IPS-20b (cell line): ENCODE results near the gene GPC1.

Experiments
- H3K27ac ChIP-seq: one replicate; pipeline ENCODE4 v1.5.1; 2013; ENCODE audit warnings: low read length
- H3K27me3 ChIP-seq: 2 replicates; pipeline ENCODE4 v1.6.1; 2013; ENCODE audit warnings: mild to moderate bottlenecking, low read length, inconsistent platforms; ENCODE audit not compliant: insufficient read depth
- H3K36me3 ChIP-seq: 2 replicates; pipeline ENCODE4 v1.6.1; 2013; ENCODE audit warnings: low read depth, mild to moderate bottlenecking, inconsistent platforms, low read length, moderate library complexity; ENCODE audit not compliant: insufficient read depth
- H3K4me1 ChIP-seq: 2 replicates; pipeline ENCODE4 v1.6.1; 2013; ENCODE audit warnings: mild to moderate bottlenecking, control low read depth, inconsistent platforms, low read length, moderate library complexity; ENCODE audit not compliant: insufficient read depth
- H3K4me3 ChIP-seq: 2 replicates; pipeline ENCODE4 v1.5.1; 2013; ENCODE audit warnings: mild to moderate bottlenecking, low read length, inconsistent platforms
- H3K9ac ChIP-seq: 2 replicates; pipeline ENCODE4 v1.6.1; 2013; ENCODE audit warnings: low read depth, mild to moderate bottlenecking, inconsistent platforms, low read length, moderate library complexity
- H3K9me3 ChIP-seq: 2 replicates; pipeline ENCODE4 v1.6.1; 2013; ENCODE audit warnings: mild to moderate bottlenecking, low read depth, low read length, inconsistent platforms; ENCODE audit not compliant: insufficient read depth

GPC1 gene

GRCh38 chr2:240392084-240392947 is 43.1 kb upstream of the GPC1 start:
- no peaks in the 10 kb centered on the region for H3K9me3 ChIP-seq
- H3K9ac ChIP-seq, result no peak overlapping the region
- H3K36me3 ChIP-seq, result no peaks in the 10 kb centered on the region
- H3K27me3 ChIP-seq, result no peaks in the 10 kb centered on the region
- no peaks in the 10 kb centered on the region for H3K4me1 ChIP-seq
- H3K4me3 ChIP-seq, result no peak overlapping the region
- no peak overlapping the region for H3K27ac ChIP-seq

- H3K4me3 ChIP-seq, result no peak overlapping the region
Measured at GRCh38 chr2:240392948-240393830, 42.3 kb upstream of the GPC1 start.

GRCh38 chr2:240393831-240394410 is 41.5 kb upstream of the GPC1 start:
- Histone ChIP-seq H3K36me3 (no peaks in the 10 kb centered on the region), H3K9me3 (no peaks in the 10 kb centered on the region), H3K9ac (no peak overlapping the region), H3K4me3 (no peak overlapping the region), H3K27ac (no peak overlapping the region), H3K4me1 (no peaks in the 10 kb centered on the region), H3K27me3 (no peaks in the 10 kb centered on the region)

More at GRCh38 chr2:240392948-240393830, 42.3 kb upstream of the GPC1 start:
- H3K27me3 ChIP-seq, result no peaks in the 10 kb centered on the region
- H3K36me3 ChIP-seq, result no peaks in the 10 kb centered on the region
- H3K9ac ChIP-seq, result no peak overlapping the region
- no peak overlapping the region for H3K27ac ChIP-seq
- no peaks in the 10 kb centered on the region for H3K9me3 ChIP-seq
- H3K4me1 ChIP-seq, result no peaks in the 10 kb centered on the region

- Histone ChIP-seq H3K27me3 (no peaks in the 10 kb centered on the region), H3K4me3 (no peak overlapping the region), H3K36me3 (no peaks in the 10 kb centered on the region), H3K4me1 (no peaks in the 10 kb centered on the region), H3K27ac (no peak overlapping the region), H3K9ac (no peak overlapping the region), H3K9me3 (no peaks in the 10 kb centered on the region)
Measured at GRCh38 chr2:240394549-240394948, 40.9 kb upstream of the GPC1 start.

- Histone ChIP-seq H3K36me3 (no peaks in the 10 kb centered on the region), H3K27ac (no peak overlapping the region), H3K9me3 (no peaks in the 10 kb centered on the region), H3K9ac (no peak overlapping the region), H3K4me1 (no peaks in the 10 kb centered on the region), H3K4me3 (no peak overlapping the region), H3K27me3 (no peaks in the 10 kb centered on the region)
Measured at GRCh38 chr2:240395448-240395847, 40.0 kb upstream of the GPC1 start.

GRCh38 chr2:240395896-240396622 is 39.4 kb upstream of the GPC1 start:
- no peaks in the 10 kb centered on the region for H3K27me3 ChIP-seq

GRCh38 chr2:240396623-240397541 is 38.6 kb upstream of the GPC1 start:
- no peak overlapping the region for H3K9ac ChIP-seq
- no peaks in the 10 kb centered on the region for H3K27me3 ChIP-seq
- H3K36me3 ChIP-seq, result no peaks in the 10 kb centered on the region
- no peaks in the 10 kb centered on the region for H3K4me1 ChIP-seq
- no peaks in the 10 kb centered on the region for H3K9me3 ChIP-seq
- no peak overlapping the region for H3K27ac ChIP-seq
- H3K4me3 ChIP-seq, result no peak overlapping the region

More at GRCh38 chr2:240395896-240396622, 39.4 kb upstream of the GPC1 start:
- Histone ChIP-seq H3K36me3 (no peaks in the 10 kb centered on the region), H3K9ac (no peak overlapping the region), H3K4me1 (no peaks in the 10 kb centered on the region), H3K9me3 (no peaks in the 10 kb centered on the region), H3K27ac (no peak overlapping the region), H3K4me3 (no peak overlapping the region)

GRCh38 chr2:240397542-240397916 is 37.9 kb upstream of the GPC1 start:
- no peaks in the 10 kb centered on the region for H3K36me3 ChIP-seq
- no peaks in the 10 kb centered on the region for H3K4me1 ChIP-seq
- no peak overlapping the region for H3K9ac ChIP-seq
- H3K27me3 ChIP-seq, result no peaks in the 10 kb centered on the region
- H3K27ac ChIP-seq, result no peak overlapping the region
- no peaks in the 10 kb centered on the region for H3K9me3 ChIP-seq
- no peak overlapping the region for H3K4me3 ChIP-seq

GRCh38 chr2:240397924-240398645 is 37.4 kb upstream of the GPC1 start:
- H3K27ac ChIP-seq, result no peak overlapping the region

GRCh38 chr2:240398661-240399267 is 36.7 kb upstream of the GPC1 start:
- no peaks in the 10 kb centered on the region for H3K27me3 ChIP-seq
- H3K9me3 ChIP-seq, result no peaks in the 10 kb centered on the region
- H3K27ac ChIP-seq, result no peak overlapping the region
- H3K4me3 ChIP-seq, result no peak overlapping the region
- H3K4me1 ChIP-seq, result no peaks in the 10 kb centered on the region
- H3K36me3 ChIP-seq, result no peaks in the 10 kb centered on the region
- no peak overlapping the region for H3K9ac ChIP-seq

More at GRCh38 chr2:240397924-240398645, 37.4 kb upstream of the GPC1 start:
- Histone ChIP-seq H3K9me3 (no peaks in the 10 kb centered on the region), H3K4me3 (no peak overlapping the region), H3K36me3 (no peaks in the 10 kb centered on the region), H3K27me3 (no peaks in the 10 kb centered on the region), H3K4me1 (no peaks in the 10 kb centered on the region), H3K9ac (no peak overlapping the region)
